Testis (tissue), 3 donors: Measurements from ENCODE around the gene NHLRC3. TPM values are rescaled to one million over a fixed set of nuclear protein-coding genes. Genes with fewer than 3 reads are reported as not detected.

Experiments
- DNase-seq: peaks from one replicate; pipeline ENCODE4 v3.0.0-alpha.2; 2019
- H3K27ac ChIP-seq, 2 donors: fragments of 200-600 bp; sonication (generic); one replicate each; pipeline ENCODE4 v1.5.1; 2019
- H3K27me3 ChIP-seq: fragments of 200-600 bp; sonication (generic); one replicate; pipeline ENCODE4 v1.5.1; 2019
- H3K36me3 ChIP-seq: fragments of 200-600 bp; sonication (generic); one replicate; pipeline ENCODE4 v1.5.1; 2017; ENCODE audit warnings: low read depth; ENCODE audit errors: missing control alignments
- H3K4me1 ChIP-seq: fragments of 200-600 bp; sonication (generic); one replicate; pipeline ENCODE4 v1.5.1; 2019
- H3K4me3 ChIP-seq, 2 donors: fragments of 200-600 bp; sonication (generic); one replicate each; pipeline ENCODE4 v1.5.1; 2017 to 2019
- H3K9me3 ChIP-seq: fragments of 200-600 bp; sonication (generic); one replicate; pipeline ENCODE4 v1.5.1; 2017
- POLR2A ChIP-seq: fragments of 450-650 bp; IDR thresholded peaks from one replicate; pipeline ENCODE4 v1.6.1; 2017; ENCODE audit warnings: antibody characterized with exemption, mild to moderate bottlenecking, moderate library complexity
- WGBS, 2 donors: methylation state at CpG; one replicate each; pipeline ENCODE4 v1.1.5; 2018; 5-methylcytosine and 5-hydroxymethylcytosine counted together
- intact Hi-C: fragments of 100-400 bp; cut with DNase I; formaldehyde crosslinking; loops from one replicate; pipeline ENCODE4 v1.15.1; 2023; ENCODE audit warnings: low total_unique reads
- polyA plus RNA-seq: library from polyadenylated mRNA; stranded (reverse); fragments of 350-450 nt; fragmentation: Illumina TruSeq; extraction: RNeasy Lipid Tissue Mini Kit (QIAGEN cat#74804); gene quantifications from one replicate; pipeline ENCODE4 v1.2.3, GENCODE V29; 2014; ENCODE audit warnings: low read depth, low replicate concordance; ENCODE audit not compliant: insufficient read depth
- total RNA-seq, 2 donors: library from RNA; depleted of rRNA; stranded (reverse); fragments of >200 nt; gene quantifications; one replicate each; pipeline ENCODE4 v1.2.3, GENCODE V29; 2016
- TF ChIP-seq, protein P1 (sequence below), 3 experiments: fragments of 450-650 bp in 2 of 3; fragments of 200-600 bp in 1 of 3; sonication (generic) in 1 of 3; IDR thresholded peaks; one replicate each; pipeline ENCODE4 v1.5.1; 2016 to 2019; ENCODE audit warnings: antibody characterized with exemption in 3 of 3, mild to moderate bottlenecking in 2 of 3, moderate library complexity in 1 of 3

NHLRC3 gene
- total and polyA plus RNA-seq, 3 donors from 2014 or later, result 23.2 to 35.6 (median 33.1) TPM

DNA sequence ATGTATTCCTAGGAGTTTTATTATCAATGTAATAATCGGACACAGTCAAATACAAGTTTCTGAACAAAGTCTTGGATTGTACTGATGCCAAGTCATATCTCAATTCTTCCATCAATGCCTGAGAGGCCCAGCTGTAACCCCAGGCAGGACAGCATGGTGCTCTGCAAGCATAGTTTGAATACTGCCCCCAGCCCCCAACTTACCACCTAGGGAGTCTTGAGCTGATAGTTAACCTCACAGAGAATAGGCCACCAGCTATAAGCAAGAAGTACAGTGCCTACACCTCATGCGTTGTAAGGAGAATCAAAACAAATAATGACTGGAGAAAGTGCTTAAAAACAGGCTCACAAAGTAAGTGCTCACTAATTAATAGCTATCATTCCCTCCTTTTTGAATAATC, 3.1 kb upstream of the NHLRC3 start:
- TF ChIP-seq, protein P1, sequence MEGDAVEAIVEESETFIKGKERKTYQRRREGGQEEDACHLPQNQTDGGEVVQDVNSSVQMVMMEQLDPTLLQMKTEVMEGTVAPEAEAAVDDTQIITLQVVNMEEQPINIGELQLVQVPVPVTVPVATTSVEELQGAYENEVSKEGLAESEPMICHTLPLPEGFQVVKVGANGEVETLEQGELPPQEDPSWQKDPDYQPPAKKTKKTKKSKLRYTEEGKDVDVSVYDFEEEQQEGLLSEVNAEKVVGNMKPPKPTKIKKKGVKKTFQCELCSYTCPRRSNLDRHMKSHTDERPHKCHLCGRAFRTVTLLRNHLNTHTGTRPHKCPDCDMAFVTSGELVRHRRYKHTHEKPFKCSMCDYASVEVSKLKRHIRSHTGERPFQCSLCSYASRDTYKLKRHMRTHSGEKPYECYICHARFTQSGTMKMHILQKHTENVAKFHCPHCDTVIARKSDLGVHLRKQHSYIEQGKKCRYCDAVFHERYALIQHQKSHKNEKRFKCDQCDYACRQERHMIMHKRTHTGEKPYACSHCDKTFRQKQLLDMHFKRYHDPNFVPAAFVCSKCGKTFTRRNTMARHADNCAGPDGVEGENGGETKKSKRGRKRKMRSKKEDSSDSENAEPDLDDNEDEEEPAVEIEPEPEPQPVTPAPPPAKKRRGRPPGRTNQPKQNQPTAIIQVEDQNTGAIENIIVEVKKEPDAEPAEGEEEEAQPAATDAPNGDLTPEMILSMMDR (IDR thresholded peaks at IDR 0.05), result no peak
- no peak for TF ChIP-seq POLR2A
- H3K4me1 ChIP-seq, result peaks cover 22% of the 10 kb centered on the region
- no peak overlapping the region for H3K27ac ChIP-seq
- no peaks in the 10 kb centered on the region for H3K27me3 ChIP-seq
- 40 to 41% methylated on average over 2 of the region's 2 CpGs for WGBS, 2 donors
- no peaks in the 10 kb centered on the region for H3K36me3 ChIP-seq
- DNase-seq, result no peak
- no peaks in the 10 kb centered on the region for H3K9me3 ChIP-seq
- intact Hi-C loops, result no loop called here
- H3K4me3 ChIP-seq, result no peak overlapping the region

DNA sequence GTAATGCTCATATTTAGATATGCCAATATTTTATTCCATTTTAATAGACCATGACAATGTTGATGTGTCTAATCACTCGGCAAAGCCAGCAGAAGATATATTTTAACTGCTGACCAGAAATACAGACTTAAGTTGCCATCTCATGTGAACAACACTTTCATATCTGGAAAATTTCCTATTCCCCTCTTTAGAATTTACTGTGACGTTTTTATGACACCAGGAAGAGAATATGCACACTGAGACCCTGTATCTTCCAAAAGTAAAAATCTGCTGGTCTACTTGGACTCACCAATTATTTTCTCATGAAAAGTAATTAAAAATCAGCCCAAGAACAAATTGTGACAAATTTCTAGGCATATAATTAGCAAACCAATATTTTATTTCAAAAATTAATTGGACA, 2.5 kb upstream of the NHLRC3 start:
- TF ChIP-seq, protein P1 (IDR thresholded peaks at IDR 0.05), result no peak
- TF ChIP-seq POLR2A, result no peak
- Histone ChIP-seq H3K4me3 (peak overlapping the region in 1 of 2 donors; percentile 68), H3K27me3 (no peaks in the 10 kb centered on the region), H3K4me1 (peaks cover 22% of the 10 kb centered on the region), H3K36me3 (no peaks in the 10 kb centered on the region), H3K9me3 (no peaks in the 10 kb centered on the region), H3K27ac (no peak overlapping the region)
- intact Hi-C loops, result no loop called here
- 16 to 24% methylated on average over 2 of the region's 2 CpGs for WGBS, 2 donors
- no peak for DNase-seq

DNA sequence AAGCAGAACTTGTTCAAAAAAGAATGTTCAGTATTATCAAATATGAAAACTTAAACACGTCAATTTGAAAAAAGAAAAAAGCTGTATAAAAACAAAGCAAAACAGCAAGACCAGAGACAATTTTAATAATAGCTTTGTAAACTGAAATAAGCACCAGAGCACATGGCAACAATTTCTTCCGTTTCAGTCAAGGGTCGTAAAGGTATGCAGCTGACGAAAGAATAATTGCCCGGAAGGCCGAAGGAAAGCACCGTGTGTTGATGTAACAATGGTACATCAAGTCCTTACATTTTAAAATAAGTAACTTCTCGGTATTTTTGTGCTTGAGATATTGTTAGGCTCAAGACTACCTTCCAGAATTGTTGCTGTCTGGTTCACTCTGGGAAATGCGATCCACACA, 2.0 kb upstream of the NHLRC3 start:
- no peak for DNase-seq
- WGBS, 2 donors, result 0 to 1% methylated on average over 9 of the region's 9 CpGs
- TF ChIP-seq, protein P1 (IDR thresholded peaks at IDR 0.05), result no peak
- TF ChIP-seq POLR2A, result no peak
- no peak overlapping the region for H3K27ac ChIP-seq
- intact Hi-C loops, result no loop called here
- H3K4me3 ChIP-seq, result peak overlapping the region; percentile 68 to 79
- H3K27me3 ChIP-seq, result no peaks in the 10 kb centered on the region
- no peaks in the 10 kb centered on the region for H3K9me3 ChIP-seq
- H3K4me1 ChIP-seq, result peaks cover 22% of the 10 kb centered on the region
- H3K36me3 ChIP-seq, result no peaks in the 10 kb centered on the region

DNA sequence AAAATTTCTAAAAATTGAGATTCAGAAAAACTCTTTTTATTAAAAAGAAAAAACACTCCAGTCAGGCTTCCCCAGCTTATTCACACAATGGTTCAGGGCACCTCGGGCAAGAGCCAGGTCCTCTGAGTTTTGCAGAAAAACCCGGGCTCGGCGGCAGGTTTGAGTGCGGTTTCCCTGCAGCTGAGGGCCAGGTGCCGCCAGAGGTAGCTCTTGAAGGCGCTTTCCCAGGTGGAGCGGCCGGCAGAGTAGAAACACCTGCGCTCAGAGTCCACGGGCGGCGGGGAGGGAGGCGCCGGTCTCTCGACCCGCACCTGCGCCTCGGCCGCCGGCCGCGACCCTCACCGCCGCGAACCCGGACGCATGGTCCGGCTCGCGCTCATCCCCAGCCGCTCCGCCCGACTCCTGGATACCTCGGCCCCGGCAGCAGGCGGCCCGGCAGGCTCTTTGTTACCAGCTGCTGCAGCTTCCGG, 811 bp upstream of the NHLRC3 start:
- WGBS, 2 donors, result 0 to 1% methylated on average over 7 to 32 of the region's 39 CpGs
- Histone ChIP-seq H3K9me3 (no peaks in the 10 kb centered on the region), H3K27me3 (no peaks in the 10 kb centered on the region), H3K4me3 (peak overlapping the region; percentile 68 to 79), H3K36me3 (no peaks in the 10 kb centered on the region), H3K4me1 (peaks cover 22% of the 10 kb centered on the region), H3K27ac (peak overlapping the region; percentile 57 to 87)
- TF ChIP-seq, protein P1 (IDR thresholded peaks at IDR 0.05), result no peak
- no peak for TF ChIP-seq POLR2A
- intact Hi-C loops, result no loop called here
- DNase-seq, result no peak

DNA sequence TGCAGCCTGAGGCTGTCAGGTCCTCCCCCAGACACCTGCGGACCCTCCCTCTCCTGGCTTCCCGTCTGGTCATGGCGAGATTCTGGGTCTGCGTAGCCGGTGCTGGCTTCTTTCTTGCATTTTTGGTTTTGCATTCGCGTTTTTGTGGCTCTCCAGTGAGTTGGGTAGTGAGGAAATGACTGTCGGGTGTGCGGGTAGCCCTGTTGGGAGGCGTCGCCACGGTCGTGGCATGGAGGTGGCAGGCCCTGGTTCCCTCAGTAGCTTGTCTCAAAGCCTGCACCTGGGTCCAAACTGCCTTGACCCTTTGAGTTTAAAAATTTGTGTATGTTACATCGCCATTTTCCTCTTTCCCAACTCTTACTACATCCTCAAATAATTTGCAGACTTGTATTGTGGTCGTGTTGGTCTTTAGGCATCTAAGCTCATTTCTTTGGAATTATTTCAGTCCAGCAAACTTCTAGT, 344 bp downstream of the NHLRC3 start:
- Histone ChIP-seq H3K4me3 (peak overlapping the region; percentile 68 to 79), H3K4me1 (peaks cover 22% of the 10 kb centered on the region), H3K27ac (peak overlapping the region; percentile 57 to 87), H3K27me3 (no peaks in the 10 kb centered on the region), H3K9me3 (no peaks in the 10 kb centered on the region), H3K36me3 (no peaks in the 10 kb centered on the region)
- 0% methylated on average over 14 to 15 of the region's 15 CpGs for WGBS, 2 donors
- intact Hi-C loops, result no loop called here
- peak; percentile 34 for DNase-seq
- TF ChIP-seq POLR2A, result no peak
- TF ChIP-seq, protein P1 (IDR thresholded peaks at IDR 0.05), result no peak
